ENCODE data around the gene BCL2L1. TPM values are rescaled to one million over a fixed set of nuclear protein-coding genes. Genes with fewer than 3 reads are reported as not detected.

The BCL2L1 gene
- total and polyA plus RNA-seq, 10 of the 15 experiments (the other 5 are each of a cell fraction or from before 2014, with no cell fraction given): 0.63 to 67.7 (median 43.6) TPM

DNA sequence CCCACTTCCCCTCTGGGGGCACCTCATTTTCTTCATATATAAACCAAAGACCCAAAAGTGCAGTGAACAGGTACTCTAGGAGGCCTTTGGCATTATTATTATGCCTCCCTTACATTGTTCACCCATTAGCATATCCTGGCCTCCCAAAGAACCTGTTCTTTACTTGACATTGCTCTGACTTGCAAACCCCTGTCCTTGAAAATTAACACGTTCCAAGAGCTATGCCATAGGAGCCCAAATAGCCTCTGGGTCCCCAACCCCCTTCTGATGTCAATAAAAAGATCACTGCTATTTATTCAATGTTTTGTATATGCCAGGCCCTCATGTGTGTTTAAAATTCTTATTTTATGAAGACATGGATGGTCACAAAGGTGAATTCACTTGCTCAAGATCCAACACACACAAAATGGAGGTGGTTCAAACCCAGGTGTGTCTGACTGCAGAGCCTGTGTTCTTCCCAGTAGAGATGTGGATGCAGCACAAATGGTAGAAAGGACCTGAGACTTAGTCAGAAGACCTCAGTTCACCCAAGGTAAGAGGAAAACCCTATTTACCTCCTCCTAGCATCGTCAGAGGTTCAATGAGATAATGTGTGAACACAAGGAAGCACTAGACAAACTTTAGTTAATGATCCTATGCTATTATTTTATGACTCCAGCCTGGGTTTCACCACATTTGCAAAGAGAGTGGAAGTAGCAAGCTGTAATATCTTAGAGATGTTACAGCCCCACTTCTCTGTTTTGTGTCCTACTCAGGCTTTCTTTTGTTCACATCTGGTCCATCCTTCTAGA lies 36.6 kb downstream of the BCL2L1 start:
- H3K36me3 ChIP-seq (ENCODE audit: control insufficient read depth in 2 of 2, insufficient read depth in 2 of 2, low read length in 1 of 2): peaks cover 5 to 19% of the 10 kb centered on the region in 2 experiments; a peak in 3 of 4 replicates
- H3K4me3 ChIP-seq: no peak overlapping the region; the same call in 1 of the 2 replicates
- no peaks in the 10 kb centered on the region for H3K27me3 ChIP-seq (replicated peaks in 1 of 2; ENCODE audit: control insufficient read depth in 2 of 2, insufficient read depth in 2 of 2, low read length in 1 of 2)
- in situ Hi-C loops (cut with MboI) (no loop called here), intact Hi-C loops (cut with micrococcal nuclease; ENCODE audit: unreplicated experiment) (loop anchor here (2.0 kb wide), 1 partner anchor 37 kb away; the partner anchor contains the start of gene BCL2L1)
- H3K9ac ChIP-seq (ENCODE audit: control insufficient read depth, insufficient read depth, low read length): no peak overlapping the region; the same call in 1 of the 2 replicates
- 34% methylated on average over 2 of the region's 2 CpGs for WGBS (ENCODE audit: insufficient coverage, insufficient replicate concordance, low lambda C conversion rate, missing lambda C conversion rate)
- H3K4me2 ChIP-seq (ENCODE audit: control insufficient read depth, insufficient read depth): peak overlapping the region; percentile 92
- POLR2A ChIA-PET: interaction anchor here (0.6 to 3.3 kb wide), 11 partner anchors 7 to 112 kb away, joined by 3 to 36 read pairs (median 5); no protein-coding TSS in a partner anchor
- FAIRE-seq (no peak), DNase-seq (ENCODE audit: low read depth, low spot score) (no peak), ATAC-seq (no peak)
- RAD21 ChIA-PET (ENCODE audit: unreplicated experiment): interaction anchor here (0.8 to 4.5 kb wide), 9 partner anchors 8 to 37 kb away, joined by 3 to 63 read pairs (median 21); partner anchors contain the start of gene BCL2L1
- H4K20me1 ChIP-seq (ENCODE audit: control insufficient read depth, insufficient read depth): no peaks in the 10 kb centered on the region
- peak overlapping the region; percentile 62 for H2AFZ ChIP-seq (ENCODE audit: control insufficient read depth, low read depth, low read length)
- H3K4me1 ChIP-seq (ENCODE audit: control insufficient read depth, insufficient read depth, low read length): peaks cover 32% of the 10 kb centered on the region
- H3K9me3 ChIP-seq (replicated peaks; ENCODE audit: control insufficient read depth, insufficient read depth, low read length): no peaks in the 10 kb centered on the region
- peaks cover 36% of the 10 kb centered on the region for H3K79me2 ChIP-seq (ENCODE audit: control insufficient read depth, insufficient read depth, low read length)
- peak overlapping the region; percentile 84 for H3K27ac ChIP-seq (ENCODE audit: control insufficient read depth, insufficient read depth)
- TSS peak; percentile 15 for BruUV-seq (replicated peaks)
- SMC1A ChIA-PET (ENCODE audit: uncharacterized antibody, unreplicated experiment): interaction anchor here (0.9 to 5.9 kb wide), 13 partner anchors 9 to 34 kb away, joined by 3 to 146 read pairs (median 7); partner anchors contain the start of gene BCL2L1
- TF ChIP-seq SRF (IDR thresholded peaks at IDR 0.05; ENCODE audit: low read depth in 2 of 2, low read length in 2 of 2) (no peak), ZBED1 (IDR thresholded peaks at IDR 0.05; ENCODE audit: borderline replicate concordance) (no peak)
- CTCF ChIA-PET: interaction anchor here (0.8 to 7.8 kb wide), 9 partner anchors 7 to 74 kb away, joined by 3 to 141 read pairs (median 9); partner anchors contain the start of gene BCL2L1
